HG03432 (cell line): ENCODE measurements around the gene CSH1.
"Not testable (repeated sequence)": the region's sequence is repeated elsewhere in the genome, so short reads cannot be mapped to it uniquely, and the experiment has no call there.

Experiments
- ATAC-seq: cut with Tn5 transposase; IDR thresholded peaks from one replicate; pipeline ENCODE4 v1.9.1; 2021; ENCODE audit warnings: mild to moderate bottlenecking, moderate library complexity; ENCODE audit not compliant: unreplicated experiment

The CSH1 gene

GRCh38 chr17:63928966-63929695 is 32.8 kb upstream of the CSH1 start:
- ATAC-seq = no peak

- ATAC-seq = no peak
These were observed 31.8 kb upstream of the CSH1 start for GRCh38 chr17:63928172-63928666.

GRCh38 chr17:63927464-63928171 is 31.2 kb upstream of the CSH1 start:
- no peak for ATAC-seq

- ATAC-seq = no peak
These were observed 29.8 kb upstream of the CSH1 start for GRCh38 chr17:63926164-63926563.

- ATAC-seq = no peak
These were observed 29.2 kb upstream of the CSH1 start for GRCh38 chr17:63925615-63926014.

GRCh38 chr17:63922402-63922801 is 26.0 kb upstream of the CSH1 start:
- ATAC-seq = peak; percentile 51

GRCh38 chr17:63920779-63921178 is 24.4 kb upstream of the CSH1 start:
- ATAC-seq = not testable (repeated sequence)

- not testable (repeated sequence) for ATAC-seq
These were observed 23.7 kb upstream of the CSH1 start for GRCh38 chr17:63920050-63920449.

- peak; percentile 56 for ATAC-seq
These were observed 22.9 kb upstream of the CSH1 start for GRCh38 chr17:63919311-63919723.

GRCh38 chr17:63918789-63919305 is 22.5 kb upstream of the CSH1 start, which contains the start of gene GH1:
GH1 (minus strand) TSS chr17:63918839; CDS start chr17:63918776, 63 bp downstream.
- ATAC-seq = not testable (repeated sequence)

- no peak for ATAC-seq
These were observed 21.9 kb upstream of the CSH1 start for GRCh38 chr17:63918305-63918704.

GRCh38 chr17:63917646-63918045 is 21.3 kb upstream of the CSH1 start:
- no peak for ATAC-seq

GRCh38 chr17:63917206-63917605 is 20.8 kb upstream of the CSH1 start:
- not testable (repeated sequence) for ATAC-seq

GRCh38 chr17:63916566-63917185 is 20.3 kb upstream of the CSH1 start:
- ATAC-seq = no peak

GRCh38 chr17:63915753-63916152 is 19.4 kb upstream of the CSH1 start:
- not testable (repeated sequence) for ATAC-seq

GRCh38 chr17:63914471-63914870 is 18.1 kb upstream of the CSH1 start:
- ATAC-seq = no peak

GRCh38 chr17:63911657-63912100 is 15.3 kb upstream of the CSH1 start:
- no peak for ATAC-seq

GRCh38 chr17:63911041-63911635 is 14.8 kb upstream of the CSH1 start, which contains the start of gene CSHL1:
CSHL1 (minus strand) TSS chr17:63911258; CDS start chr17:63911196, 62 bp downstream.
- ATAC-seq = no peak

- no peak for ATAC-seq
These were observed 13.7 kb upstream of the CSH1 start for GRCh38 chr17:63910096-63910495.

GRCh38 chr17:63909586-63909985 is 13.2 kb upstream of the CSH1 start:
- not testable (repeated sequence) for ATAC-seq
